Measurements from ENCODE around the gene FANCE.

DNA sequence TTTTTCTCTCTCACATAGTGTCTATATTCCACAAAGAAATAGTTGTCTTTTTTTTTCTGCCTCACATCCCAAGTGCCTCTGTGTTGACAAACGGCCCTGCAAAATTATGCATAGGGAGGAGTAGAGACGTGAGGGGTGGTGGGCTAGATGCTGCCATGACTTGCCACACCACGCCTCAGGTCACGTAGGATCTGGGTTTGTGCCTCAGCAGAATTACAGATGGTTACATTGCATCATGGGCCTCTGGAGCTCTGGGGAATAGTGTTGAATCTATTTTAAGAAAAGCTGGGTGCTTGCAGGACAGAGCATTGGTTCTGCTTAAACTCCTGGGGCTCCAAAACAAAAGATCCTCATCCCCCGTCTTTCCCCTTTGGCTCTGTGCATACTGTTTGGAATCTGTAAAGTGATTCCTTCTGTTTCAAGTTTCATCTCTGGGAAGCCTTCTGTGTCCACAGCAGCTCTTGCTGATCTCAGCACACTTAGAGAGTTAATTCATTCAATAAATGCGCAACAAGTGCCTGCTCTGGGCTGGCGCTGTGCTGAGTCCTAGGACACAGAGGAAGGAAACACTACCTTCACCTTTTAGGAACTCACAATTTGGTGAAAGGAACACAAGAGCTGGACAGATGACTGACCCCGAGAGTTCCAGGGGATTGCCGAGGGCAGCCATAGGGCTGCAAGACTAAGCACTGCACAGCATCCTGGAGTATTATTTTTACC lies 2.4 kb downstream of the FANCE start:
- TF ChIP-seq, protein P1, sequence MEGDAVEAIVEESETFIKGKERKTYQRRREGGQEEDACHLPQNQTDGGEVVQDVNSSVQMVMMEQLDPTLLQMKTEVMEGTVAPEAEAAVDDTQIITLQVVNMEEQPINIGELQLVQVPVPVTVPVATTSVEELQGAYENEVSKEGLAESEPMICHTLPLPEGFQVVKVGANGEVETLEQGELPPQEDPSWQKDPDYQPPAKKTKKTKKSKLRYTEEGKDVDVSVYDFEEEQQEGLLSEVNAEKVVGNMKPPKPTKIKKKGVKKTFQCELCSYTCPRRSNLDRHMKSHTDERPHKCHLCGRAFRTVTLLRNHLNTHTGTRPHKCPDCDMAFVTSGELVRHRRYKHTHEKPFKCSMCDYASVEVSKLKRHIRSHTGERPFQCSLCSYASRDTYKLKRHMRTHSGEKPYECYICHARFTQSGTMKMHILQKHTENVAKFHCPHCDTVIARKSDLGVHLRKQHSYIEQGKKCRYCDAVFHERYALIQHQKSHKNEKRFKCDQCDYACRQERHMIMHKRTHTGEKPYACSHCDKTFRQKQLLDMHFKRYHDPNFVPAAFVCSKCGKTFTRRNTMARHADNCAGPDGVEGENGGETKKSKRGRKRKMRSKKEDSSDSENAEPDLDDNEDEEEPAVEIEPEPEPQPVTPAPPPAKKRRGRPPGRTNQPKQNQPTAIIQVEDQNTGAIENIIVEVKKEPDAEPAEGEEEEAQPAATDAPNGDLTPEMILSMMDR (IDR thresholded peaks at IDR 0.05) = no peak
- TF ChIP-seq ZFX (IDR thresholded peaks at IDR 0.05; ENCODE audit: borderline replicate concordance) = no peak

All from 22Rv1 (cell line).